Transverse colon (tissue), 4 donors: ENCODE data around the gene KRTAP9-4. TPM values are rescaled to one million over a fixed set of nuclear protein-coding genes. Genes with fewer than 3 reads are reported as not detected.
"Not testable (repeated sequence)": the region's sequence is repeated elsewhere in the genome, so short reads cannot be mapped to it uniquely, and the experiment has no call there.

Experiments
- DNase-seq: peaks from one replicate; pipeline ENCODE4 v3.0.0-alpha.2; 2019
- H3K27ac ChIP-seq, 4 donors: fragments of 200-600 bp; sonication (generic); 2 replicates each; pipeline ENCODE4 v1.5.1; 2016 to 2018; ENCODE audit warnings: inconsistent platforms in 4 of 4
- H3K27me3 ChIP-seq: fragments of 200-600 bp; sonication (generic); 2 replicates; pipeline ENCODE4 v1.5.1; 2017; ENCODE audit warnings: inconsistent platforms
- H3K36me3 ChIP-seq, 4 donors: fragments of 200-600 bp; sonication (generic); 2 replicates each; pipeline ENCODE4 v1.5.1; 2017 to 2019; ENCODE audit warnings: inconsistent platforms in 4 of 4
- H3K4me1 ChIP-seq, 4 donors: fragments of 200-600 bp; sonication (generic); 2 replicates each; pipeline ENCODE4 v1.5.1; 2017 to 2020; ENCODE audit warnings: inconsistent platforms in 4 of 4
- H3K4me3 ChIP-seq, 4 donors: fragments of 200-600 bp; sonication (generic); 1 replicate in 1 of 4; 2 replicates in 3 of 4; pipeline versions ENCODE4 v1.5.1 to v1.6.1; 2017 to 2019; ENCODE audit warnings: inconsistent platforms in 4 of 4
- H3K9me3 ChIP-seq, 2 donors: fragments of 200-600 bp; sonication (generic); 2 replicates each; pipeline ENCODE4 v1.5.1; 2017 to 2019; ENCODE audit warnings: inconsistent platforms in 2 of 2
- EP300 ChIP-seq: sonication (generic); formaldehyde crosslinking; IDR thresholded peaks from one replicate; pipeline ENCODE4 v1.6.1; 2017; ENCODE audit warnings: antibody characterized with exemption, low read depth
- POLR2A ChIP-seq: fragments of 450-650 bp; IDR thresholded peaks from one replicate; pipeline ENCODE4 v1.6.1; 2016; ENCODE audit warnings: antibody characterized with exemption, mild to moderate bottlenecking, moderate library complexity
- POLR2AphosphoS5 ChIP-seq, 3 donors: sonication (generic); formaldehyde crosslinking; IDR thresholded peaks; one replicate each; pipeline ENCODE4 v1.6.1; 2016; ENCODE audit warnings: antibody characterized with exemption in 3 of 3
- WGBS, 2 donors: methylation state at CpG; one replicate each; pipeline ENCODE4 v1.1.5; 2018; ENCODE audit warnings: low coverage in 1 of 2; 5-methylcytosine and 5-hydroxymethylcytosine counted together
- in situ Hi-C, 4 donors: fragments of 200-750 bp; cut with MboI; loops; one replicate each; pipeline versions ENCODE4 v1.15.0 to v1.15.1; 2017; ENCODE audit warnings: low sequenced_read_pairs in 3 of 4, low pct_ligation_motif_present in 1 of 4, low pct_unique_long_range_greater_than_20kb in 1 of 4
- intact Hi-C: fragments of 100-400 bp; cut with DNase I; formaldehyde crosslinking; loops from one replicate; pipeline ENCODE4 v1.15.1; 2023; ENCODE audit warnings: low total_unique reads
- total RNA-seq, 4 donors: library from RNA; depleted of rRNA; stranded (reverse); fragments of >200 nt; gene quantifications; one replicate each; pipeline ENCODE4 v1.1.0, GENCODE V29; 2016
- TF ChIP-seq, protein P1 (sequence below), 5 experiments: fragments of 200-600 bp in 3 of 5; fragments of 450-650 bp in 2 of 5; sonication (generic) in 3 of 5; IDR thresholded peaks; 1 replicate in 2 of 5; 2 replicates in 3 of 5; pipeline ENCODE4 v1.5.1; 2016 to 2017; ENCODE audit warnings: antibody characterized with exemption in 5 of 5, inconsistent platforms in 3 of 5, mild to moderate bottlenecking in 2 of 5, moderate library complexity in 1 of 5

Gene KRTAP9-4
- total RNA-seq, 4 donors from 2014 or later: not detected

DNA sequence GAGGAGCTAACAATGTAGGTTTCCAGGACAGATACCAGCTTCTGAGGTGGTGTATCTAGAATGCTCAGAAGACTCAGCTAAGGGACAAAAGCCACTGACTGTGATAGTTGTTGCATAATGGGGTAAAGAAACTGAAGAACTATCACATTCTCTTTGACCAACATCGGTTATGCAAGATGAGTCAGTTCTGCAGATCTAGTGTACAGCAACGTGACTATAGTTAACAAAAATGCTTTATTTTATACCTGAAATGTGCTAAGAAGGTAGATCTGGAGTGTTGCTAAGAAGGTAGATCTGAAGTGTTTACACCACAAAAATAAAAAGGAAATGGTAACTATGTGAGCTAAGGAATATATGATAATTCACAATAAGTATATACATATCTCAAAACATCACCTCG, 18.2 kb downstream of the KRTAP9-4 start:
- peaks cover 12% of the 10 kb centered on the region for H3K27me3 ChIP-seq
- no peak for TF ChIP-seq POLR2AphosphoS5 (IDR thresholded peaks at IDR 0.05)
- TF ChIP-seq, protein P1, sequence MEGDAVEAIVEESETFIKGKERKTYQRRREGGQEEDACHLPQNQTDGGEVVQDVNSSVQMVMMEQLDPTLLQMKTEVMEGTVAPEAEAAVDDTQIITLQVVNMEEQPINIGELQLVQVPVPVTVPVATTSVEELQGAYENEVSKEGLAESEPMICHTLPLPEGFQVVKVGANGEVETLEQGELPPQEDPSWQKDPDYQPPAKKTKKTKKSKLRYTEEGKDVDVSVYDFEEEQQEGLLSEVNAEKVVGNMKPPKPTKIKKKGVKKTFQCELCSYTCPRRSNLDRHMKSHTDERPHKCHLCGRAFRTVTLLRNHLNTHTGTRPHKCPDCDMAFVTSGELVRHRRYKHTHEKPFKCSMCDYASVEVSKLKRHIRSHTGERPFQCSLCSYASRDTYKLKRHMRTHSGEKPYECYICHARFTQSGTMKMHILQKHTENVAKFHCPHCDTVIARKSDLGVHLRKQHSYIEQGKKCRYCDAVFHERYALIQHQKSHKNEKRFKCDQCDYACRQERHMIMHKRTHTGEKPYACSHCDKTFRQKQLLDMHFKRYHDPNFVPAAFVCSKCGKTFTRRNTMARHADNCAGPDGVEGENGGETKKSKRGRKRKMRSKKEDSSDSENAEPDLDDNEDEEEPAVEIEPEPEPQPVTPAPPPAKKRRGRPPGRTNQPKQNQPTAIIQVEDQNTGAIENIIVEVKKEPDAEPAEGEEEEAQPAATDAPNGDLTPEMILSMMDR (IDR thresholded peaks at IDR 0.05): no peak
- TF ChIP-seq POLR2A: no peak
- TF ChIP-seq EP300: no peak
- H3K36me3 ChIP-seq: no peaks in the 10 kb centered on the region
- WGBS, 2 donors: 86% methylated on average over 3 of the region's 3 CpGs; no CpG with 5 or more reads in 1 of the 2 donors
- no peak overlapping the region for H3K27ac ChIP-seq
- intact Hi-C loops: no loop called here
- H3K9me3 ChIP-seq: no peaks in the 10 kb centered on the region
- in situ Hi-C loops: loop anchor here in 1 of 4 donors (25.0 kb wide), 1 partner anchor 95 kb away; the partner anchor contains the start of genes KRT33A and KRT33B
- DNase-seq: no peak
- no peaks in the 10 kb centered on the region for H3K4me1 ChIP-seq
- no peak overlapping the region for H3K4me3 ChIP-seq

- H3K27me3 ChIP-seq, H3K4me3 ChIP-seq, intact Hi-C loops, DNase-seq, H3K4me1 ChIP-seq, H3K27ac ChIP-seq, H3K9me3 ChIP-seq, H3K36me3 ChIP-seq: not testable (repeated sequence)
- no CpG with 5 or more reads among the region's 1 CpG for WGBS, 2 donors
- in situ Hi-C loops: loop anchor here in 1 of 4 donors (25.0 kb wide), 1 partner anchor 91 kb away; the partner anchor contains the start of genes KRT33A and KRT33B
Measured at GRCh38 chr17:41271323-41271722, 21.8 kb downstream of the KRTAP9-4 start.

DNA sequence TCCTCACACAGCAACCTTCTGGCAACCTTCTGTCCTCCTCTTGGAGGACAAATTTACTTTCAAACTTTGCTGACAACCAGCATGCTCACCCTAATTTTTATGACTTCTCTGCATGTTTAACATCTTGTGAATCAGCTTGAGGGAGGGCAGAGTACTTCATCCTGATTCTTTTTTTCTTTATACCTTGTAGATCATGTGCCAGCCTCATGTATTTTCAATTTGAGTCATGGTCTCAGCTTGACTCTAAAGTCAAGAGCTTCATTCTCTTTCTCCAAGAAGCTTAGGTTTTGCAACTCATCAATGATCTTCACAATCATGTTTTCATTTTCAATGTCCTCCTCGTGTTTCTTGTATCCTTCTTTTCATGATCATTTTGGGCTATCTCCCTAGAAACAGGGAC, 22.4 kb downstream of the KRTAP9-4 start:
- H3K36me3 ChIP-seq: no peaks in the 10 kb centered on the region
- H3K4me1 ChIP-seq: no peaks in the 10 kb centered on the region
- 36% methylated on average over 1 of the region's 1 CpG; no CpG with 5 or more reads in 1 of the 2 donors for WGBS, 2 donors
- in situ Hi-C loops: loop anchor here in 1 of 4 donors (25.0 kb wide), 1 partner anchor 90 kb away; the partner anchor contains the start of genes KRT33A and KRT33B
- TF ChIP-seq POLR2A (no peak), POLR2AphosphoS5 (IDR thresholded peaks at IDR 0.05) (no peak), EP300 (no peak)
- TF ChIP-seq, protein P1 (IDR thresholded peaks at IDR 0.05): no peak
- no peak overlapping the region for H3K4me3 ChIP-seq
- no peak overlapping the region for H3K27ac ChIP-seq
- intact Hi-C loops: no loop called here
- H3K27me3 ChIP-seq: no peaks in the 10 kb centered on the region
- DNase-seq: no peak
- H3K9me3 ChIP-seq: no peaks in the 10 kb centered on the region

DNA sequence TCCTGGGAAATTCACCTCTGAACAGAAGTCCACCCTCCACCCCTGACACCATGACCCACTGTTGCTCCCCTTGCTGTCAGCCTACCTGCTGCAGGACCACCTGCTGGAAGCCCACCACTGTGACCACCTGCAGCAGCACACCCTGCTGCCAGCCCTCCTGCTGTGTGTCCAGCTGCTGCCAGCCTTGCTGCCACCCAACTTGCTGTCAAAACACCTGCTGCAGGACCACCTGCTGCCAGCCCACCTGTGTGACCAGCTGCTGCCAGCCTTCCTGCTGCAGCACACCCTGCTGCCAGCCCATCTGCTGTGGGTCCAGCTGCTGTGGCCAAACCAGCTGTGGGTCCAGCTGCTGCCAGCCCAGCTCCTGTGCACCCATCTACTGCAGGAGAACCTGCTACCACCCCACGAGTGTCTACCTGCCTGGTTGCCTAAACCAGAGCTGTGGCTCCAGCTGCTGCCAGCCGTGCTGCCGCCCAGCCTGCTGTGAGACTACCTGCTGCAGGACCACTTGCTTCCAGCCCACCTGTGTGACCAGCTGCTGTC, 26.2 kb downstream of the KRTAP9-4 start, which contains the start of gene KRTAP9-7:
Gene KRTAP9-7 (plus strand): TSS at position 51 of the 543 bp plus-strand sequence. CDS start 0 bp downstream, at position 51.
- WGBS, 2 donors: no CpG with 5 or more reads among the region's 3 CpGs
- H3K4me1 ChIP-seq, H3K36me3 ChIP-seq, in situ Hi-C loops, H3K4me3 ChIP-seq, intact Hi-C loops, H3K27me3 ChIP-seq, H3K27ac ChIP-seq, H3K9me3 ChIP-seq, DNase-seq: not testable (repeated sequence)

GRCh38 chr17:41278176-41278955, 28.9 kb downstream of the KRTAP9-4 start:
- WGBS, 2 donors: 80 to 93% methylated on average over 2 to 3 of the region's 3 CpGs
- no peaks in the 10 kb centered on the region for H3K9me3 ChIP-seq
- peaks cover 5% of the 10 kb centered on the region for H3K27me3 ChIP-seq

More at GRCh38 chr17:41278176-41278955, 28.9 kb downstream of the KRTAP9-4 start:
- H3K27ac ChIP-seq: no peak overlapping the region
- H3K36me3 ChIP-seq: no peaks in the 10 kb centered on the region
- no peaks in the 10 kb centered on the region for H3K4me1 ChIP-seq
- in situ Hi-C loops (no loop called here), intact Hi-C loops (no loop called here)
- DNase-seq: no peak
- no peak overlapping the region for H3K4me3 ChIP-seq
- TF ChIP-seq POLR2A (no peak), EP300 (no peak), POLR2AphosphoS5 (IDR thresholded peaks at IDR 0.05) (no peak)
- TF ChIP-seq, protein P1 (IDR thresholded peaks at IDR 0.05): no peak
